Stimulated activated memory B cell treated with anti-CD40 and anti-IgM and Interleukin-4, amounts not matched to agents 10 μg/mL and 1 μg/mL and 100 μg/mL, for 72 hours (primary cell): ENCODE measurements around the gene PCYT2.
"Not testable (repeated sequence)": the region's sequence is repeated elsewhere in the genome, so short reads cannot be mapped to it uniquely, and the experiment has no call there.

Experiments
- ATAC-seq: fragments of 150-1000 bp; cut with Tn5 transposase; 2 replicates; pipeline ENCODE4 v1.10.0; 2021
- H3K27ac Mint-ChIP-seq: one replicate; pipeline ENCODE4 v1.8.0; 2022; ENCODE audit warnings: mild to moderate bottlenecking, mixed read lengths
- H3K27me3 Mint-ChIP-seq: one replicate; pipeline ENCODE4 v1.8.0; 2022; ENCODE audit warnings: mixed read lengths
- H3K36me3 Mint-ChIP-seq: one replicate; pipeline ENCODE4 v1.8.0; 2022; ENCODE audit warnings: mixed read lengths
- H3K4me1 Mint-ChIP-seq: one replicate; pipeline ENCODE4 v1.8.0; 2022; ENCODE audit warnings: mixed read lengths
- H3K4me3 Mint-ChIP-seq: one replicate; pipeline ENCODE4 v1.8.0; 2022; ENCODE audit warnings: mild to moderate bottlenecking, moderate library complexity, mixed read lengths
- H3K9me3 Mint-ChIP-seq: one replicate; pipeline ENCODE4 v1.8.0; 2022; ENCODE audit warnings: mixed read lengths

The PCYT2 gene

DNA sequence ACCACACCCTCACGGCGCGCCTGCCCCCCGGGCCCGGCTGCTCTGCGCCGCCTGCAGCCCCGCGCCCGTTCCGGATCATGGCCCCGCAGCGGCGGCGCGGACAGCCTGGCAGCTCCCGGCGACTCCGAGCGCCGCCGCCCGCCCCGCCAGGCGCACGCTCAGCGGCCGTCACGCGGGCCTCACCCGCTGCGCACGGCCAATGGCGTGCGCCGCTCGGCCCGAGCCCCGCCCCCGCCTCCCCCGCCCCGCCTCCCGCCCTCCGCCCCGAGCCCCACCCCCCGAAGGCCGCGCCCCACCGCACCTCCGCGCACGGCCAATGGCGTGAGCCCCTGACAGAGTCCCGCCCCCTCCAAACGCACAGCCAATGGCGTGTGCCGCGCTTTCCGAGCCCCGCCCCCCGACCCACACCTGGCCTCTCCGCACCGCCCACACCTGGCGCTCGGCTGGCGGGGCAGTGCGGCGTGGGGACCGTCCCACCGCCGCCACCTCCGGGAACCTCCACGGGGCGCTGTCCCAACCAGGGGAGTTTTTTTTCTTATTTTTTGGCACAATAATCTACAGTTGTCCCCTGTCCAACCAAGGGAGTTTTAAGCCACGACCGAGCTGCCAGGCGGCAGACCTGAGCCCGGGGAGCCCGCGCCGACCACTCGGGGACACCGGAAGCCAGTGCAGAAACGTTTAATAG is at the start of gene PCYT2:
Gene PCYT2 (minus strand): TSS at position 123 of the 685 bp plus-strand sequence. CDS start 44 bp downstream, at position 79.
- Mint-ChIP-seq H3K9me3 (no peaks in the 10 kb centered on the region), H3K4me3 (peak within 1 kb of the TSS; percentile 77), H3K4me1 (peaks cover 36% of the 10 kb centered on the region), H3K27me3 (no peaks in the 10 kb centered on the region), H3K36me3 (peaks cover 61% of the 10 kb centered on the region), H3K27ac (peak within 1 kb of the TSS; percentile 35)
- peak; percentile 97 for ATAC-seq

DNA sequence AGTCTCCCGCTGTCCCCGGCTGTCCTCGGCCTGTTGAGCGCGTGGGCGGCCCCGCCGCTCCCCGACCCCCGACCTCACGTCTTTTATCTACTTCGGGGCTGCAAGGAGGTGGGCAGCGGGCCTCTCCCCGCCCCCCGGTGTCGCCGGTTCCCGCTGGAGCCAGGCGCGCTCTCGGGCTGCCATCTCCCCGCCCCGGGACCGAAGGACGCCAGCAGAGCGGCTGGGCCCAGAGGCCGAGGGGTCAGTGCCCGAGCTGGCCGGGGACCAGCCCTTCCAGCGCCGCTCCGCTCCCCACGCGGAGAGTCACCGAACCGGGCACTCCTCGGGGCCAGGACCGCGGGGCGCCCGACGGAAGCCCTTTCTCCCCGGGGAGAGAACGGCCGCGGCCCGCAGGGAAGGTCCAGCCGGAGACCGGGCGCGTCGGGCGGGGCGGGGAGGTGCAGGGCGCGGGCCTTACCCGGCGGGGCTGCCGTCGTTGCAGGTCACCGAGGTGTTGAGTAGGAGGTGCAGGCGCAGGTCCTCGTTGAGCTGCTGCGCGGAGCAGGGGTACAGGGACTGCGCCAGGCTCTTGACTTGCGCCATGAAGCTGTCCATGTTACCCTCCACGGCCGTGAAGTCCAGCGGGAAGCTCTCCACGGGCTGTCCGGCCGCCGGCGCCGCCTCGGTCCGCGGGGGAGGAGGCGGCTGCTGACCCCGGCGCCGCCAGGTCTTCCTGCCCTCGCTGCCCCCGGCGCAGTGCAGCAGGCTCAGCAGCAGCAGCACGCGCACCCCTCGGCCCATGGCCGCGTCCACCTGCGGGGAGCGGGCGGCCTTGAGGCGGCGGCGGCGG is 49.1 kb upstream of the PCYT2 start:
- Mint-ChIP-seq H3K27ac (no peak overlapping the region), H3K27me3 (peaks cover 66% of the 10 kb centered on the region), H3K9me3 (no peaks in the 10 kb centered on the region), H3K36me3 (no peaks in the 10 kb centered on the region), H3K4me3 (no peak overlapping the region), H3K4me1 (no peaks in the 10 kb centered on the region)
- ATAC-seq = no peak

- H3K27me3 Mint-ChIP-seq = peaks cover 72% of the 10 kb centered on the region
- H3K4me3 Mint-ChIP-seq = peak overlapping the region; percentile 67
- no peaks in the 10 kb centered on the region for H3K9me3 Mint-ChIP-seq
Observed at GRCh38 chr17:81959362-81960129, 48.3 kb upstream of the PCYT2 start.

DNA sequence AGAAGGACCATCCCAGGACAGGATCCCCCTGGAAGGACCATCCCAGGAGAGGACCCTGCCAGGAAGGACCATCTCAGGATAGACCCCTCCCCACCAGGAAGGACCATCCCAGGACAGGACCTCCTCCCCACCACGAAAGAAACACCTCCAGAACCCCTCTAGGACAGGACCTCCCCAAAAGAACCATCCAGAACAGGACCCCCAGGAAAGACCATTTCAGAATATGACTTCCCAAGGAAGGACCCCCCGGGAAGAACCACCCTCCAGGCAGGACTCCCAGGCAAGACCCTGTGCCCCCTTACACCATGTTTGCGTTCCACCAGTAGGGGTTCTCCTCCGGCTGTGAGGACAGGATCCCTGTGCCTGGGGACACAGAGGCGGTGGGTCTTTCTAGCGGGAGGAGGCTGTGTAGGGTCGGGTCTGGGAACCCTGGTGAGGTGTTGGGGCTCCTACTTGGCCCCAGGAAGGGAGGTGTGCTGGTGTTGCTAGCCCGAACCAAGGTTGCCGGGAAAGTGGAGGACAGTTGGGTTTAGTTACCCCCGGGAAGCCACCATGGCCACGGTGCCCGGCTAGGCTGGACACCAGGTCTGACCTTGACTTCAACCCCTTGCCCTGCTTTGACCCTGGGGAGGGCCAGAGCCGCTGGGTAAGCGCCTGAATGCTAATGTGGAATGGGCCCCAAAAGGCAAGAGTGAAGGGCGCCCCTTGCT is 47.6 kb upstream of the PCYT2 start:
- Mint-ChIP-seq H3K27me3 (peaks cover 73% of the 10 kb centered on the region), H3K9me3 (no peaks in the 10 kb centered on the region), H3K4me1 (no peaks in the 10 kb centered on the region), H3K27ac (no peak overlapping the region), H3K4me3 (peak overlapping the region; percentile 67), H3K36me3 (no peaks in the 10 kb centered on the region)
- ATAC-seq = no peak

More at GRCh38 chr17:81959362-81960129, 48.3 kb upstream of the PCYT2 start:
- Mint-ChIP-seq H3K4me1 (no peaks in the 10 kb centered on the region), H3K36me3 (no peaks in the 10 kb centered on the region), H3K27ac (no peak overlapping the region)
- ATAC-seq = peak; percentile 91

DNA sequence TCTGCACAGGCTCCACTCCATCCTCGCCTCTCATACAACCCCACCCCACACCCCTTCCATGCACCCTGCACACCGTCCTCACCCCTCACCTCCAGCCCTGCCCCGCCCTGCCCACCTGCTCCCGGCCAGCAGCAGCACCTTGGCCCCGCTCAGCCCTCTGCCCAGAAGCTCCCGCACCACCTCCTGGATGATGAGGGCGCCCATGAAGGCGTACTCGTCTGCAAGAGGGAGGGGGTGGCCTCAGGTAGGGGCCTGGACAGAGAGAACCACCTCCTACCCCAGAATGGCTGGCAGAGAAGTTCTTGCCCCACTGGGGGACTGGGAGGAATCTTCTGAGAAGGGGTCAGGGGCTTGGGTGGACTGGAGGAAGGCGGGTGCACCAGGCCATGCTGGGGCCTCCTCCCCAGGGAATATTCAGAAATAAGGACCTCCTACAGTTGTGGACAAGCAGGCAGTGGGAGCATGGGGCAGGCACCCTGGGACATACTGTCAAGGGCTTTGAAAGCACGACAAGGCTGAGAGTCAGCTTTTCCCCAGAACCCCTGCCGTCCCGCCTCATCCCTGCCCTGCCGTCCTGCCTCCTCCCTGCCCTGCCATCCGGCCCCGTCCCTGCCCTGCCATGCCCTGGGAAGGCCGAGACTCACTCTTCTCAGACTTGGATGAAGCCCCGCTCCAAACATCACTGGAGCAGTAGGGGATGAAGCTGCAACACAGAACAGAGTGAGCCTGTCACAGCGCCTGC is 46.7 kb upstream of the PCYT2 start:
- no peaks in the 10 kb centered on the region for H3K4me1 Mint-ChIP-seq
- no peak overlapping the region for H3K4me3 Mint-ChIP-seq
- H3K27me3 Mint-ChIP-seq = peaks cover 66% of the 10 kb centered on the region
- H3K36me3 Mint-ChIP-seq = no peaks in the 10 kb centered on the region
- H3K9me3 Mint-ChIP-seq = no peaks in the 10 kb centered on the region
- no peak for ATAC-seq
- no peak overlapping the region for H3K27ac Mint-ChIP-seq

- Mint-ChIP-seq H3K9me3 (no peaks in the 10 kb centered on the region), H3K27me3 (peaks cover 57% of the 10 kb centered on the region), H3K36me3 (no peaks in the 10 kb centered on the region), H3K27ac (no peak overlapping the region), H3K4me3 (no peak overlapping the region), H3K4me1 (no peaks in the 10 kb centered on the region)
- no peak for ATAC-seq
Observed at GRCh38 chr17:81956607-81957589, 45.7 kb upstream of the PCYT2 start.

DNA sequence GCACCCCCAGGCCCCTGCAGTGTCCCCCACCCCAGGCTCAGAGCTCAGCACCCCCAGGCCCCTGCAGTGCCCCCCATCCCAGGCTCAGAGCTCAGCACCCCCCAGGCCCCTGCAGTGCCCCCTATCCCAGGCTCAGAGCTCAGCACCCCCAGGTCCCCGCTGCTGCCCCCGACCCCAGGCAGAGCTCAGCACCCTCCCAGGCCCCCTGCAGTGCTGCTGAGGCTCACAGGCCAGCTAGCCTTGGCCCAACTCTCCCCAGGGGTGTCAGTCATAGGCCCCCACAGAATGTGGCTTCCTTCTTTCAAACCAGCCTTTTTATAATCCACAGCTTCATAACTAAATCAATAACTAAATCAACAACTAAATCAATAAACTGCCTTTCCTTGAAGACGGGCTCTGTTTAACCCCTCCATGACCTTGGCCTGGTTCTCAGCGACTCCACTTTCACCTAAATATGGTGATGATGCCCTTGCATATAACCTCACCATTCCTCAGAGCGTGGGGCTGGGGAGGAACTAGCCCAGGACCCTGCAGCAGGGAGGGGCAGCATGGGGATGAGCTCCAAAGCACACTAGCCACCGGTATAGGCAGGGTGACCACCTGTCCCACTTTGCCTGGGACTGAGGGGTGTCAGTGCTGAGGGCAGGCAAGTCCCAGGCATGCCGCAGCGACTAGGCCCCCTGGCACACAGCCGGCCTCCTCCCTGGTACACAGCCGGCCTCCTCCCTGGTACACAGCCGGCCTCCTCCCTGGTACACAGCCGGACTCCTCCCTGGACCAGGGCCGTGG is 44.8 kb upstream of the PCYT2 start:
- Mint-ChIP-seq H3K4me1 (no peaks in the 10 kb centered on the region), H3K36me3 (no peaks in the 10 kb centered on the region), H3K27me3 (peaks cover 57% of the 10 kb centered on the region), H3K4me3 (no peak overlapping the region), H3K27ac (no peak overlapping the region), H3K9me3 (no peaks in the 10 kb centered on the region)
- no peak for ATAC-seq

- H3K27me3 Mint-ChIP-seq = peaks cover 63% of the 10 kb centered on the region
- H3K27ac Mint-ChIP-seq = no peak overlapping the region
- H3K9me3 Mint-ChIP-seq = no peaks in the 10 kb centered on the region
- no peak for ATAC-seq
- no peak overlapping the region for H3K4me3 Mint-ChIP-seq
- no peaks in the 10 kb centered on the region for H3K36me3 Mint-ChIP-seq
- H3K4me1 Mint-ChIP-seq = no peaks in the 10 kb centered on the region
Observed at GRCh38 chr17:81955058-81955681, 44.0 kb upstream of the PCYT2 start.

DNA sequence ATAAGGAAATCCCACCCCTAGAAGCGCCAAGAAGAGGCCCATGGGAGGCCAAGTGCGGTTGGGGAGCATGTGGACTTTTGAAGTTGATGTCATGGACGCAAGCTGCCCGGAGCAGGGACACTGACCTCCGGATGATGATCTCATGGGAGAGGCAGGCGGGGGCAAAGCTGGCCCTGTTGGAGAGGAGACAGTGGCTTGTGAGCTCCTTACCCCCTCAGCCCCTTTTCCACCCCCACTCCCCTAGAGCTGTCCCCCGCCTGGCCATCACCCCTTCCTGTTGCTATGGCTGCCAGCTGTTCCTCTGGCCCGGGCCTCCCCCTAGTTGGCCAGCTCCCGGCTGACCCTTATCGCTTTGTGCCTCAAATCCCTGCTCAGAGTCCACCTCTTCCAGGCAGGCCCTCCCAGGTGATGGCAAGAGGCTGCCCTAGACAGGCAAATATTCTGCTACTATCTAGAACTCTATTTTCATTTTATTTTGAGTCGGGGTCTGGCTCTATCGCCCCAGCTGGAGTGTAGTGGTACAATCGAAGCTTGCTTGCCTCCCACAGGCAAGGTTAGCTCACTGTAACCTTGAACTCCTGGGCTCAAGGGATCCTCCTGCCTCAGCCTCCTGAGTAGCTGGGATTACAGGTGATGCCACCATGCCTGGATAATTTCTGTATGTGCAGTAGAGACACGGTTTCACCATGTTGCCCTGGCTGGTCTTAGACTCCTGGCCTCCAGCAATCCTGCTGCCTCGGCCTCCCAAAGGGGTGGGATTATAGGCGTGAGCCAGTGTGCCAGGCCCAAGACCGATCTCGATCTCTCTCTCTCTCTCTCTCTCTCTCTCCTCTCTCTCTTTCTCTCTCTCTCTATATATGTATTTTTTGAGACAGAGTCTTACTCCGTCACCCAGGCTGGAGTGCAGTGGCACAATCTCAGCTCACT is 43.2 kb upstream of the PCYT2 start:
- Mint-ChIP-seq H3K27ac (no peak overlapping the region), H3K4me1 (no peaks in the 10 kb centered on the region), H3K4me3 (no peak overlapping the region), H3K27me3 (peaks cover 63% of the 10 kb centered on the region), H3K9me3 (no peaks in the 10 kb centered on the region), H3K36me3 (no peaks in the 10 kb centered on the region)
- ATAC-seq = no peak

DNA sequence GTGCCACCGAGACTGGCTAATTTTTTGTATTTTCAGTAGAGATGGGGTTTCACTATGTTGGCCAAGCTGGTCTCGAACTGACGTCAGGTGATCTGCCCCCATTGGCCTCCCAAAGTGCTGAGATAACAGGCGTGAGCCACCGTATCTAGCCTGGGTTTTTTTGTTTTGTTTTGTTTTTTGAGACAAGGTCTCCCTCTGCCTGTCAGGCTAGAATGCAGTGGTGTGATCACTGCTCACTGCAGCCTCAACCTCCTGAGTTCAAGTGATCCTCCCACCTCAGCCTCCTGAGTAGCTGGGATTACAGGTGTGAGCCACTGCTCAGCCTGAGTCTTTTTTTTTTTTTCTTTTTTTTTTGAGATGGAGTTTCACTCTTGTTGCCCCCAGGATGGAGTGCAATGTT is 42.2 kb upstream of the PCYT2 start:
- H3K27me3 Mint-ChIP-seq = peaks cover 55% of the 10 kb centered on the region
- H3K27ac Mint-ChIP-seq, H3K9me3 Mint-ChIP-seq, H3K4me1 Mint-ChIP-seq, ATAC-seq, H3K4me3 Mint-ChIP-seq, H3K36me3 Mint-ChIP-seq: not testable (repeated sequence)

DNA sequence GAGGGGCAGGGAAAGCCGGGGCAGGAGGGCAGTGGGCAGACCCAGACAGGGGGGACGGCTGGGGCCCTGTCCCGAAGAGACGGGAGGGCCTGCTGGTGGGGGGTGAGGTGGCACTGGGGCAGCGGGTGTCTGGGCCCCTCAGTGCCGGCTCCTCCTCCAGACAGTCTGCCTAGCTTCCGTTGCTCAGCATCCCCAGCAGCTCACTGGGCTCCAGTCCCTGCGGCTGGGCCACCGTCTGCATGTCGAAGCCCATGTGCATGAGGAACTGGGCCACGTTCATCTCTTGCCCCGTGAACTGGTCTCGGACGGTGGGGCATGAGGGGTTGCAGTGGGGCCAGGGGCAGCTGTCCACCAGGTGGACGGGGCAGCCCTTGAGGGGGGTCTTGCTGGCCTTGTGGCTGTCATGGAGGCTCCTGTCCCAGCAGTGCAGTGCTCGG is 41.6 kb upstream of the PCYT2 start:
- Mint-ChIP-seq H3K27ac (no peak overlapping the region), H3K4me3 (no peak overlapping the region), H3K36me3 (no peaks in the 10 kb centered on the region), H3K27me3 (peaks cover 48% of the 10 kb centered on the region), H3K9me3 (no peaks in the 10 kb centered on the region), H3K4me1 (no peaks in the 10 kb centered on the region)
- no peak for ATAC-seq
